GM06990 (cell line): ENCODE measurements around the gene HAVCR1.
"Not testable (repeated sequence)": the region's sequence is repeated elsewhere in the genome, so short reads cannot be mapped to it uniquely, and the experiment has no call there.

Experiments
- DNase-seq: peaks from one replicate; pipeline ENCODE4 v3.0.0-alpha.2; 2011; ENCODE audit not compliant: insufficient read length; ENCODE audit errors: extremely low read depth
- H3K27me3 ChIP-seq: replicated peaks from 2 replicates; pipeline ENCODE4 v1.6.0; 2011; ENCODE audit warnings: low read length; ENCODE audit not compliant: control insufficient read depth, insufficient read depth
- H3K36me3 ChIP-seq: 2 replicates; pipeline ENCODE4 v1.5.1; 2011; ENCODE audit warnings: low read length; ENCODE audit not compliant: control insufficient read depth, insufficient read depth
- H3K4me3 ChIP-seq: replicated peaks from 2 replicates; pipeline ENCODE4 v1.5.1; 2011; ENCODE audit warnings: low read depth, mild to moderate bottlenecking, control low read depth, low read length
- TF ChIP-seq, protein P1 (sequence below): IDR thresholded peaks from 2 replicates; pipeline ENCODE4 v1.5.1; 2011; ENCODE audit warnings: low read length, control low read depth, mild to moderate bottlenecking, inconsistent platforms; ENCODE audit not compliant: insufficient read depth, poor library complexity, severe bottlenecking

HAVCR1 gene

DNA sequence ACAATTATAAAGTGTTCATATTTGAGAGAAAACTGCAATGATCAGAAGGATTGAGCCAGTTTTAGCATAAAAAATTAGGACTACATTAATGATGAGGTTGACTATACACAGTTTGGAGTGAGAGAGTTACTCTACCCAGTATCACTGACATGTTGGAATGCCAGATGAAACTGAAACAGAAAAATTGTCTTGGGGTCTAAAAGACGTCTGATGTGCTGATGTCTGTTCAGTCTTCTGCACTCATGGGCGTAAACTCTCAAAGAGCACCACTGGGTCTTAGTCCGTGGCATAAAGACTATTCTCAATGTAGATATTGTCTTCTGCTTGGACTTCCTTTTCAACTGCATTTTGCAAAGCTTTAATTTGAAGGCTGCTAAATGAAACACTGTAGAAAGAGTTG, 29.5 kb downstream of the HAVCR1 start:
- H3K36me3 ChIP-seq: no peaks in the 10 kb centered on the region
- H3K4me3 ChIP-seq: no peak overlapping the region
- TF ChIP-seq, protein P1, sequence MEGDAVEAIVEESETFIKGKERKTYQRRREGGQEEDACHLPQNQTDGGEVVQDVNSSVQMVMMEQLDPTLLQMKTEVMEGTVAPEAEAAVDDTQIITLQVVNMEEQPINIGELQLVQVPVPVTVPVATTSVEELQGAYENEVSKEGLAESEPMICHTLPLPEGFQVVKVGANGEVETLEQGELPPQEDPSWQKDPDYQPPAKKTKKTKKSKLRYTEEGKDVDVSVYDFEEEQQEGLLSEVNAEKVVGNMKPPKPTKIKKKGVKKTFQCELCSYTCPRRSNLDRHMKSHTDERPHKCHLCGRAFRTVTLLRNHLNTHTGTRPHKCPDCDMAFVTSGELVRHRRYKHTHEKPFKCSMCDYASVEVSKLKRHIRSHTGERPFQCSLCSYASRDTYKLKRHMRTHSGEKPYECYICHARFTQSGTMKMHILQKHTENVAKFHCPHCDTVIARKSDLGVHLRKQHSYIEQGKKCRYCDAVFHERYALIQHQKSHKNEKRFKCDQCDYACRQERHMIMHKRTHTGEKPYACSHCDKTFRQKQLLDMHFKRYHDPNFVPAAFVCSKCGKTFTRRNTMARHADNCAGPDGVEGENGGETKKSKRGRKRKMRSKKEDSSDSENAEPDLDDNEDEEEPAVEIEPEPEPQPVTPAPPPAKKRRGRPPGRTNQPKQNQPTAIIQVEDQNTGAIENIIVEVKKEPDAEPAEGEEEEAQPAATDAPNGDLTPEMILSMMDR: no peak
- no peak for DNase-seq
- no peaks in the 10 kb centered on the region for H3K27me3 ChIP-seq

DNA sequence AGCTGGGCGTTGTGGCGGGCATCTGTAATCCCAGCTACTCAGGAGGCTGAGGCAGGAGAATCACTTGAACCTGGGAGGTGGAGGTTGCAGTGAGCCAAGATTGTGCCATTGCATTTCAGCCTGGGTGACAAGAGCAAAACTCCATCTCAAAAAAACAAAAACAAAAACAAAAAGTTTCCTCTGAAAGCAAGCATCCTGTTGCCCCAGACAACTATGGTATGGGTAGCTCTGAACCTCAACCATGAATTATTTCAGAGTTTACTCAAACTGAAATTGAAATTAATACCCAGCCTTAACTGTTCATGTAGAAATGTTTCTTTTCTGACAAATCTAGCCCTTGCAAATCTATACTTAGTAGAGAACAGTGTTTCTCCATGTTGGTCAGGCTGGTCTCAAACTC, 31.3 kb downstream of the HAVCR1 start:
- H3K4me3 ChIP-seq, H3K36me3 ChIP-seq: not testable (repeated sequence)
- peak; percentile 9 for DNase-seq

GRCh38 chr5:157026789-157027424, 32.0 kb downstream of the HAVCR1 start:
- Histone ChIP-seq H3K27me3 (no peaks in the 10 kb centered on the region), H3K4me3 (no peak overlapping the region), H3K36me3 (no peaks in the 10 kb centered on the region)
- TF ChIP-seq, protein P1: peak; percentile 75
- no peak for DNase-seq

More for the DNA sequence above, 31.3 kb downstream of the HAVCR1 start:
- H3K27me3 ChIP-seq: not testable (repeated sequence)

DNA sequence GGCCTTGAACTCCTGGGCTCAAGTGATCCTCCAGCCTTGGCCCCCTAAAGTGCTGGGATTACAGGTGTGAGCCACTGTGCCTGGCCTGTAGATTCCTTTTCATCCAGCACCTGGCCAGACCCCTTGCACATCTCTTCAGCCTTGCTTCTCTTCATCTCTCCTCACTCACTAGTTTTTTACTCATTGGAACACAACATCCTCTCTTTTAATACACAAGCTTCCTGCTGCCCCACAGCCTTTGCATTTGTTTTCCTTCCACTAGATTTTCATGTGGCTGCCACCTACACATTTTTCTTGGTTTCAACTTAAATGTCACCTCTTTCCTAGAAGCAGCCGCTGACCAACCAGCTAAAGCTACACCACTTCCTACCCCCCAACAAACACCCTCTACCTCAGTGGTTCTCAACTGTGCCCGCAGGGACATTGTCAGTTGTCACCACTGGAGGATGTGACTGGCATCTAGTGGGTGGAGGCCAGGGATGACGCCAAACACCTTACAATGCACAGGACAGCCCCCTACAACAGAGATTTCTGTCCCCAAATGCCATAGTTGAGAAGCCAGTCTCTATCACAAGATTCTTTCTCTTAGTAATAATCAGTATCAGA, 33.7 kb downstream of the HAVCR1 start:
- Histone ChIP-seq H3K4me3 (no peak overlapping the region), H3K36me3 (no peaks in the 10 kb centered on the region), H3K27me3 (no peaks in the 10 kb centered on the region)
- peak; percentile 12 for DNase-seq
- TF ChIP-seq, protein P1: peak; percentile 8

DNA sequence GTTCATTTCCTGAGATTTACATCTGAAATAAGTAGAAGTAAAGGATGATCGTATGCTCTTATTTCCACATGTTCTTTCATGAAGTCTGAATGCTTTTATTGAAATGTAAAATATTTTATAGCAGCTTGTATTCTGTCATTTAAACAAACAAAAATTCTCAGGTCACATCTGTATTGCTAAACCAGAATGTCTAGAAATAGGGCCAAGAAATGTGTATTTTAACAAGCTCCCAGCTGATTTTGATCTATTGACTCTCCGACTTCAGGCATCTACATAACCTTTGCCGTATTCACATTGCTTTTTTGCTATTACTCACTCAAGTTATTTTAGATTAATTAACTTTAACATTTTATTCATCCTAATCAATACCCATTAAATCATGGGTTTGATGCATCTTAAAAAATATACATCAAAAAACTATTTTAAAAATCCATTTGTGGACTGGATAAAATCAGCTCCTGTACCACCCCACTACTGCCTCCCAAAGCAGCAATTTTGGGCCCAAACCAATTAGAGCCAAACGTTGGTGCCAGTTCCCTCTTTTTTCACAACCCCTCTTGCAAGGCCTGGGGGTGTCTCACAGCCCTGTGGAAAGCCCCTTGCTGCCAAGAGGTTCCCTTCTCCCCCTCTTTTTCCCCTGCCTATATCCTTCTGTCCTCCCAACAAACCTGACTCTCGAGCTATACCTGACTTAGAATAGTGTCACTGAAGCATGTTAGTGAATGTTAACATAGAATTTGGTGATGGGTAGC, 34.5 kb downstream of the HAVCR1 start:
- H3K4me3 ChIP-seq: no peak overlapping the region
- H3K36me3 ChIP-seq: no peaks in the 10 kb centered on the region
- H3K27me3 ChIP-seq: no peaks in the 10 kb centered on the region
- TF ChIP-seq, protein P1: no peak
- DNase-seq: no peak

GRCh38 chr5:157022024-157022423, 36.9 kb downstream of the HAVCR1 start:
- TF ChIP-seq, protein P1: no peak

More at GRCh38 chr5:157022024-157022423, 36.9 kb downstream of the HAVCR1 start:
- Histone ChIP-seq H3K36me3 (no peaks in the 10 kb centered on the region), H3K4me3 (no peak overlapping the region), H3K27me3 (no peaks in the 10 kb centered on the region)
- no peak for DNase-seq
